ENCODE data around the gene TBC1D22A.

GRCh38 chr22:47110817-47111443 is 348.5 kb downstream of the TBC1D22A start:
- TF ChIP-seq CTCF (IDR thresholded peaks at IDR 0.05) = no peak
- TF ChIP-seq POLR2A (IDR thresholded peaks at IDR 0.05) = no peak

Data from right lobe of liver (tissue), 4 donors.